MM.1S (cell line): ENCODE measurements around the gene TRIM42.

Experiments
- DNase-seq: peaks from one replicate; pipeline ENCODE4 v3.0.0-alpha.2; 2015
- H2AFZ ChIP-seq: fragments of 300-600 bp; sonication (generic); 2 replicates; pipeline ENCODE4 v1.6.0; 2016; ENCODE audit warnings: antibody characterized with exemption, low read length
- H3F3A ChIP-seq: fragments of 300-600 bp; sonication (generic); 2 replicates; pipeline ENCODE4 v1.6.1; 2016; ENCODE audit warnings: mild to moderate bottlenecking, antibody characterized with exemption, low read length, moderate library complexity, mixed read lengths; ENCODE audit not compliant: insufficient read depth
- H3K27ac ChIP-seq: fragments of 300-600 bp; sonication (generic); 2 replicates; pipeline ENCODE4 v1.5.1; 2016; ENCODE audit warnings: mild to moderate bottlenecking, low read length
- H3K27me3 ChIP-seq: fragments of 300-600 bp; sonication (generic); replicated peaks from 2 replicates; pipeline ENCODE4 v1.6.0; 2016; ENCODE audit warnings: low read length; ENCODE audit not compliant: insufficient read depth
- H3K36me3 ChIP-seq: fragments of 300-600 bp; sonication (generic); replicated peaks from 2 replicates; pipeline ENCODE4 v1.6.1; 2016; ENCODE audit warnings: mild to moderate bottlenecking, low read length, mixed read lengths; ENCODE audit not compliant: insufficient read depth
- H3K4me1 ChIP-seq: fragments of 300-600 bp; sonication (generic); 2 replicates; pipeline ENCODE4 v1.6.1; 2016; ENCODE audit warnings: low read length, mixed read lengths
- H3K4me2 ChIP-seq: fragments of 300-600 bp; sonication (generic); 2 replicates; pipeline ENCODE4 v1.6.0; 2016; ENCODE audit warnings: low read depth, low read length
- H3K4me3 ChIP-seq: fragments of 300-600 bp; sonication (generic); 2 replicates; pipeline ENCODE4 v1.5.1; 2016; ENCODE audit warnings: low read length, mixed read lengths
- H3K79me2 ChIP-seq: fragments of 300-600 bp; sonication (generic); 2 replicates; pipeline ENCODE4 v1.6.1; 2016; ENCODE audit warnings: mixed run types, low read length, mixed read lengths
- H3K9ac ChIP-seq: fragments of 300-600 bp; sonication (generic); 2 replicates; pipeline ENCODE4 v1.6.1; 2016; ENCODE audit warnings: low read length, mixed read lengths
- H3K9me2 ChIP-seq: fragments of 300-600 bp; sonication (generic); replicated peaks from 2 replicates; pipeline ENCODE4 v1.6.1; 2016; ENCODE audit warnings: mild to moderate bottlenecking, low read length, mixed read lengths; ENCODE audit not compliant: insufficient read depth
- H3K9me3 ChIP-seq: fragments of 300-600 bp; sonication (generic); replicated peaks from 2 replicates; pipeline ENCODE4 v1.6.1; 2016; ENCODE audit warnings: mild to moderate bottlenecking, low read length, mixed read lengths; ENCODE audit not compliant: insufficient read depth
- H4K20me1 ChIP-seq: fragments of 300-600 bp; sonication (generic); 2 replicates; pipeline ENCODE4 v1.6.1; 2016; ENCODE audit warnings: mild to moderate bottlenecking, low read length, moderate library complexity, mixed read lengths; ENCODE audit not compliant: insufficient read depth
- EZH2 ChIP-seq: fragments of 300-600 bp; sonication (generic); optimal IDR thresholded peaks from 2 replicates; pipeline ENCODE3; 2017; ENCODE audit warnings: low read depth, mild to moderate bottlenecking, antibody characterized with exemption, low read length, mixed read lengths
- EZH2phosphoT487 ChIP-seq: fragments of 300-600 bp; sonication (generic); IDR thresholded peaks from 2 replicates; pipeline ENCODE4 v1.6.1; 2018; ENCODE audit warnings: antibody characterized with exemption, low read length
- TF ChIP-seq, protein P1 (sequence below): fragments of 300-600 bp; sonication (generic); IDR thresholded peaks from 2 replicates; pipeline ENCODE4 v1.5.1; 2016; ENCODE audit warnings: antibody characterized with exemption, low read length, mixed read lengths

TRIM42 gene

GRCh38 chr3:140664111-140664510, 13.8 kb upstream of the TRIM42 start:
- Histone ChIP-seq H4K20me1 (no peaks in the 10 kb centered on the region), H3K4me3 (no peak overlapping the region), H3K4me2 (no peak overlapping the region), H3K4me1 (no peaks in the 10 kb centered on the region), H3F3A (no peaks in the 10 kb centered on the region), H3K9me3 (no peaks in the 10 kb centered on the region; the same call in 1 of the 2 replicates), H3K79me2 (no peaks in the 10 kb centered on the region), H2AFZ (no peak overlapping the region), H3K36me3 (no peaks in the 10 kb centered on the region), H3K27ac (no peak overlapping the region), H3K9ac (no peak overlapping the region), H3K27me3 (no peaks in the 10 kb centered on the region), H3K9me2 (no peaks in the 10 kb centered on the region)
- TF ChIP-seq EZH2 (no peak), EZH2phosphoT487 (no peak)
- TF ChIP-seq, protein P1, sequence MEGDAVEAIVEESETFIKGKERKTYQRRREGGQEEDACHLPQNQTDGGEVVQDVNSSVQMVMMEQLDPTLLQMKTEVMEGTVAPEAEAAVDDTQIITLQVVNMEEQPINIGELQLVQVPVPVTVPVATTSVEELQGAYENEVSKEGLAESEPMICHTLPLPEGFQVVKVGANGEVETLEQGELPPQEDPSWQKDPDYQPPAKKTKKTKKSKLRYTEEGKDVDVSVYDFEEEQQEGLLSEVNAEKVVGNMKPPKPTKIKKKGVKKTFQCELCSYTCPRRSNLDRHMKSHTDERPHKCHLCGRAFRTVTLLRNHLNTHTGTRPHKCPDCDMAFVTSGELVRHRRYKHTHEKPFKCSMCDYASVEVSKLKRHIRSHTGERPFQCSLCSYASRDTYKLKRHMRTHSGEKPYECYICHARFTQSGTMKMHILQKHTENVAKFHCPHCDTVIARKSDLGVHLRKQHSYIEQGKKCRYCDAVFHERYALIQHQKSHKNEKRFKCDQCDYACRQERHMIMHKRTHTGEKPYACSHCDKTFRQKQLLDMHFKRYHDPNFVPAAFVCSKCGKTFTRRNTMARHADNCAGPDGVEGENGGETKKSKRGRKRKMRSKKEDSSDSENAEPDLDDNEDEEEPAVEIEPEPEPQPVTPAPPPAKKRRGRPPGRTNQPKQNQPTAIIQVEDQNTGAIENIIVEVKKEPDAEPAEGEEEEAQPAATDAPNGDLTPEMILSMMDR: no peak
- no peak for DNase-seq

DNA sequence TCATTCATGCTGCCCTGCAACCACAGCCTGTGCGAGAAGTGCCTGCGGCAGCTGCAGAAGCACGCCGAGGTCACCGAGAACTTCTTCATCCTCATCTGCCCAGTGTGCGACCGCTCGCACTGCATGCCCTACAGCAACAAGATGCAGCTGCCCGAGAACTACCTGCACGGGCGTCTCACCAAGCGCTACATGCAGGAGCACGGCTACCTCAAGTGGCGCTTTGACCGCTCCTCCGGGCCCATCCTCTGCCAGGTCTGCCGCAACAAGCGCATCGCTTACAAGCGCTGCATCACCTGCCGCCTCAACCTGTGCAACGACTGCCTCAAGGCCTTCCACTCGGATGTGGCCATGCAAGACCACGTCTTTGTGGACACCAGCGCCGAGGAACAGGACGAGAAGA, 4.7 kb downstream of the TRIM42 start:
- H2AFZ ChIP-seq: no peak overlapping the region
- no peaks in the 10 kb centered on the region for H3K4me1 ChIP-seq
- H3F3A ChIP-seq: no peaks in the 10 kb centered on the region
- no peak overlapping the region for H3K4me2 ChIP-seq
- H3K9me2 ChIP-seq: no peaks in the 10 kb centered on the region
- no peak for DNase-seq
- no peak overlapping the region for H3K9ac ChIP-seq
- no peaks in the 10 kb centered on the region for H3K79me2 ChIP-seq
- H3K36me3 ChIP-seq: no peaks in the 10 kb centered on the region
- TF ChIP-seq, protein P1: no peak
- TF ChIP-seq EZH2phosphoT487 (no peak), EZH2 (no peak)
- no peak overlapping the region for H3K4me3 ChIP-seq
- no peaks in the 10 kb centered on the region for H3K27me3 ChIP-seq
- H4K20me1 ChIP-seq: no peaks in the 10 kb centered on the region
- no peaks in the 10 kb centered on the region for H3K9me3 ChIP-seq
- no peak overlapping the region for H3K27ac ChIP-seq

GRCh38 chr3:140686128-140686527, 8.3 kb downstream of the TRIM42 start:
- H3K4me1 ChIP-seq: no peaks in the 10 kb centered on the region
- H3F3A ChIP-seq: no peaks in the 10 kb centered on the region
- no peaks in the 10 kb centered on the region for H3K9me3 ChIP-seq
- no peaks in the 10 kb centered on the region for H3K79me2 ChIP-seq
- H3K4me2 ChIP-seq: peak overlapping the region; percentile 10; the same call in 1 of the 2 replicates
- H4K20me1 ChIP-seq: no peaks in the 10 kb centered on the region
- H3K9me2 ChIP-seq: no peaks in the 10 kb centered on the region
- TF ChIP-seq EZH2phosphoT487: no peak
- TF ChIP-seq, protein P1: no peak
- TF ChIP-seq EZH2: no peak
- no peak overlapping the region for H3K27ac ChIP-seq
- H2AFZ ChIP-seq: no peak overlapping the region
- H3K9ac ChIP-seq: no peak overlapping the region
- no peaks in the 10 kb centered on the region for H3K27me3 ChIP-seq
- no peaks in the 10 kb centered on the region for H3K36me3 ChIP-seq
- H3K4me3 ChIP-seq: no peak overlapping the region
- peak; percentile 35 for DNase-seq
